ENCODE measurements around the gene SCN1A. TPM values are rescaled to one million over a fixed set of nuclear protein-coding genes. Genes with fewer than 3 reads are reported as not detected.

The SCN1A gene
- total and polyA plus RNA-seq, 2 of the 8 experiments (the other 6 are each of a cell fraction or from before 2014, with no cell fraction given), result 0.18 to 1.9 TPM

GRCh38 chr2:166135152-166135848 is 7.5 kb upstream of the SCN1A start (continued):
- no peak for TF ChIP-seq CHD7 (IDR thresholded peaks at IDR 0.05; ENCODE audit: insufficient replicate concordance, low read length)
- TF ChIP-seq BRCA1 (IDR thresholded peaks at IDR 0.05; ENCODE audit: low read depth, low read length), result no peak
- no peak for TF ChIP-seq EP300 (IDR thresholded peaks at IDR 0.05; ENCODE audit: borderline replicate concordance in 1 of 2, low read depth in 2 of 2, low read length in 2 of 2)
